ENCODE results near the gene DAP. TPM values are rescaled to one million over a fixed set of nuclear protein-coding genes. Genes with fewer than 3 reads are reported as not detected.

DAP gene
- total RNA-seq, 1 experiment from 2014 or later = 108 TPM

DNA sequence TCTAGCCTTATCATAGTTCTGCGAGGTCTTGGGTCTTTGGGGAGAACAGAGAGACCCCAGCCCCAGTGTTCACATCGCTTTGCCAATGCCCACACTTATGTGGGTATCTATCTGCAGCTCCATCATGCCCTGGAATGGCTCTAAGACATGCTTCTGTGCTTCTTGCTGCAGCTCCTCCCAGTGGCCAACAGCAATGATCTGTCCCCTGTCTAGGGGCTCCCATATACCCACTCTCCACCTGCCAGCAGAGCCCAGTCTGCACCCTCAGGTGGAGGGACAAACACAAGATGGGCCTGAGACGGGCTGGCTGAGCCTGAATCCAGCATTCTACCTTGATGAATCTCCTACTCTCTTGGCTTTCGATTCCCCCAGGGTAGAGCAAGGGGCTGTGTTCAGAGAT, 14.6 kb upstream of the DAP start:
- H3K27me3 ChIP-seq (ENCODE audit: control insufficient read depth, insufficient read depth, low read length) = no peaks in the 10 kb centered on the region; the same call in 1 of the 2 replicates
- H3K36me3 ChIP-seq (ENCODE audit: control insufficient read depth, insufficient read depth, low read length) = no peaks in the 10 kb centered on the region
- H3K9me3 ChIP-seq (ENCODE audit: control insufficient read depth, insufficient read depth, low read depth, low read length) = no peaks in the 10 kb centered on the region
- no peak for ATAC-seq
- no peak for DNase-seq (ENCODE audit: low read depth, low spot score)
- ChIA-PET CTCF (no interaction called here), POLR2A (no interaction called here)
- in situ Hi-C loops (cut with HindIII; ENCODE audit: low pct_unique_long_range_greater_than_20kb, low sequenced_read_pairs) (no loop called here), intact Hi-C loops (cut with micrococcal nuclease; ENCODE audit: unreplicated experiment) (no loop called here)
- no peaks in the 10 kb centered on the region for H3K4me1 ChIP-seq (ENCODE audit: control insufficient read depth, insufficient read depth, low read length)
- TF ChIP-seq TCF7L2 (IDR thresholded peaks at IDR 0.05; ENCODE audit: low read depth, low read length) (no peak), CTCF (IDR thresholded peaks at IDR 0.05) (peak; percentile 22; the same call in 1 of the 2 replicates), SIN3A (IDR thresholded peaks at IDR 0.05; ENCODE audit: borderline replicate concordance, insufficient read depth, low read depth, low read length) (no peak)
- no TSS peak for BruUV-seq (replicated peaks)
- no peak overlapping the region for H3K4me3 ChIP-seq (ENCODE audit: low read depth in 2 of 2, low read length in 2 of 2)
- no peak overlapping the region for H3K27ac ChIP-seq (ENCODE audit: low read length)

GRCh38 chr5:10772901-10773585, 12.0 kb upstream of the DAP start:
- H3K27me3 ChIP-seq (ENCODE audit: control insufficient read depth, insufficient read depth, low read length) = no peaks in the 10 kb centered on the region; the same call in 1 of the 2 replicates
- no TSS peak for BruUV-seq (replicated peaks)
- in situ Hi-C loops (cut with HindIII; ENCODE audit: low pct_unique_long_range_greater_than_20kb, low sequenced_read_pairs) (no loop called here), intact Hi-C loops (cut with micrococcal nuclease; ENCODE audit: unreplicated experiment) (no loop called here)
- H3K27ac ChIP-seq (ENCODE audit: low read length) = no peak overlapping the region
- H3K36me3 ChIP-seq (ENCODE audit: control insufficient read depth, insufficient read depth, low read length) = no peaks in the 10 kb centered on the region
- TF ChIP-seq POLR2AphosphoS5 (IDR thresholded peaks at IDR 0.05; ENCODE audit: low read depth, low read length) (no peak), REST (IDR thresholded peaks at IDR 0.05; ENCODE audit: insufficient read depth in 1 of 2, low read depth in 2 of 2, low read length in 1 of 2) (no peak), SIN3A (IDR thresholded peaks at IDR 0.05; ENCODE audit: borderline replicate concordance, insufficient read depth, low read depth, low read length) (no peak), TCF7L2 (IDR thresholded peaks at IDR 0.05; ENCODE audit: low read depth, low read length) (no peak), CTCF (IDR thresholded peaks at IDR 0.05) (no peak)
- no peak for ATAC-seq
- no peak overlapping the region for H3K4me3 ChIP-seq (ENCODE audit: low read depth in 2 of 2, low read length in 2 of 2)
- no peaks in the 10 kb centered on the region for H3K9me3 ChIP-seq (ENCODE audit: control insufficient read depth, insufficient read depth, low read depth, low read length)
- H3K4me1 ChIP-seq (ENCODE audit: control insufficient read depth, insufficient read depth, low read length) = no peaks in the 10 kb centered on the region
- DNase-seq (ENCODE audit: low read depth, low spot score) = no peak
- ChIA-PET POLR2A (no interaction called here), CTCF (no interaction called here)
